NCI-H345 (cell line): Measurements from ENCODE around the gene PLPPR3.

Experiments used
- DNase-seq: peaks from one replicate; lab custom pipeline; 2025; lab: John Stamatoyannopoulos, UW

PLPPR3 gene

DNA sequence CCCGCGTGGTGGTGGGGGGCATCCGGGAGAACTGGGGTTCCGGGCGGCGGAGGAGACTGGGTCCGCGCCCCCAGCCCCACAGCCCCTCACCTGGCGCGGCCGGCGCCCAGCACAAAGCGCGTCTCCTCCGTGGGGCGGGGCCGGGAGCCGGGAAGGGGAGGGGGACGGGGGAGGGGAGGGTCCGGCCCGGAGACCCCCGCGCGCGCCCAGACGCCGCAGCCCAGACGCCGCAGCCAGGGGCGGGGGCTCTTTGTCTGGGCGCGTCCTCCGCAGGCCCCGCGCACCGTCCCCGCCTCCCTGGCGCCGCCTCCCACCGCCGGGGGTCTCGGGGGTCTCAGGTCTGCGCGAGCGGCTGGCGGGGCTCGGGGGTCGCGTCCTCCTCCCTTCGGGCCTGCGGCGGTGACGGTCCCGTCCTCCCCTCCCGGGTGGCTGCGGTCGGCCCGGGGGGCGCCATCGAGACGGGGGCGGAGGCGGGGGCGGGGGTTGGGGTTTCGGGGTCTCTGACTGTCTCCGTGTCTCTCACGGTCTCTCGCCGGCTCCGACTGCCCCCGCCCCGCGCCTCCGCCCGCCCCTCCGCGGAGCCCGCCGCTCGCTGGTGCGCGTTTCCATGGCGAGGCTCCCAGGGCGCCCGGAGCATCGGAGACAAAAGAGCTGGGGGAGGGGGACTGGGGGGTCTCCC lies at the start of gene PLPPR3:
TSS of gene PLPPR3 (minus strand) at position 131 of the 679 bp plus-strand sequence. CDS start 396 bp downstream, outside the sequence.
- no peak for DNase-seq

GRCh38 chr19:870963-871401 lies 49.2 kb upstream of the PLPPR3 start:
- DNase-seq = peak; percentile 83

GRCh38 chr19:870314-870713 lies 48.6 kb upstream of the PLPPR3 start:
- no peak for DNase-seq

DNA sequence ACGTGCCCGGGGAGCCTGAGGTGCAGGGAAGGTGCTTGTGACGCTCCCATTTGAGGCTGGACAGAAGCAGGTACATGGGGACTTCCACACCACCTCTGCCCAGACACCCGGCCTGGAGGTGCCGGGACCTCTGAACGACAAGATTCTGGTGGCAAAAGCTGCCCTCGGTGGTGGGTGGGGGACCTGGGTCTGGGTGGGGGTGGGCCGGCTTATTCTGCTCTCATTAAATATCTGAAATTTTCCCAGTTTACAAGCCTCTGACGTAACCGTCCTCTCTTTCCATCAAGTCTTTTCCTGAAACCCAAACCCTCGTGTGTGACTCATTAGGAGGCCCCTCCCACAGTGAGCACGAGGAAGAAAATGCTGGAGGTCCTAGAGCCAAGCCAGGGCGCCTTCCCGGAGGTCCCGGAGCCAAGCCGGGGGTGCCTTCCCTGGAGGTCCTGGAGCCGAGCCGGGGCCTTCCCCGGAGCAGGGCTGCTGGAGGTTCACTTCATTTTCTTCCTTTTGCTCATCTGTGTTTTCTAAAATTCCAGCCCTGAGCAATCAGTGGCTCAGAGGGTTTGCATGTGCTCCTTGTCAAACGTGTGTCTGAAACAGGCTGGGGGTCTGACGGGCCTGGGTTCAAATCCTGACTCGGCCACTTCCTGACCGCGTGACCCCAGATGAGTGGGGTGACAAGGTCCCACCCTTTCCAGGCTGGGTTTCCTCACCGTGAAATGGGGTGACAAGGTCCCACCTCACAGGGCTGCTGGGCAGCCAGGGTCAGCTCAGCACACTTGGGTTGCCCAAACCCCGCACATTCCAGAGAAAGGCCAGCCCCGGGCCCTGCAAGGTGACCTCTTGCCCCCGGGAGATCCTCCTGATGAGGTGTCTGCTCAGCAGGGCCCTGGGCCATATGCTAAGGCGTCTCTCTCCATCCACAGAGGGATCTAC lies 47.8 kb upstream of the PLPPR3 start:
- no peak for DNase-seq

GRCh38 chr19:868458-869244 lies 46.9 kb upstream of the PLPPR3 start:
- DNase-seq = no peak

GRCh38 chr19:867855-868457 lies 46.2 kb upstream of the PLPPR3 start:
- no peak for DNase-seq

DNA sequence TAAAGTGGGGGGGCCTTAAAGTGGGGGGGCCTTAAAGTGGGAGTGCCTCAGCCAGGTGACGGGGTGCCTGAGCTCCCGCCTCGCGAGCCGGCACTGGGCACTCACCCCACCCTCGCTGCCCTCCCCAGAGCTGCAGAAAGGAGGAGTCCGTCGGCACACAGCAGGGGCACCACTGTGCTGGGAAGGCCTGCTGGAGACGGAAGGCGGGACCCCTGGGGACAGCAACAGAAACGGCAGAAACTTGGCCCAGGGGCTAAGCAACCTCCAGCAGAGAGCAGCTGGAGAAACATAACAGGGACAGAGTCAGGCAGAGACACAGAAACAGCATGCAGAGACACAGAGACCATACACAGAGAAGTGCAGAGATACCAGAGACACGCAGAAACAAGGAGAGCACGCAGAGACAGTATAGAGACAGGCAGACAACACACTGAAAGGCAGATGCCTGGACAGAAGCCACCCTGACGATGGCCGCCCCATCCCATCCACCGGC lies 45.6 kb upstream of the PLPPR3 start:
- no peak for DNase-seq

DNA sequence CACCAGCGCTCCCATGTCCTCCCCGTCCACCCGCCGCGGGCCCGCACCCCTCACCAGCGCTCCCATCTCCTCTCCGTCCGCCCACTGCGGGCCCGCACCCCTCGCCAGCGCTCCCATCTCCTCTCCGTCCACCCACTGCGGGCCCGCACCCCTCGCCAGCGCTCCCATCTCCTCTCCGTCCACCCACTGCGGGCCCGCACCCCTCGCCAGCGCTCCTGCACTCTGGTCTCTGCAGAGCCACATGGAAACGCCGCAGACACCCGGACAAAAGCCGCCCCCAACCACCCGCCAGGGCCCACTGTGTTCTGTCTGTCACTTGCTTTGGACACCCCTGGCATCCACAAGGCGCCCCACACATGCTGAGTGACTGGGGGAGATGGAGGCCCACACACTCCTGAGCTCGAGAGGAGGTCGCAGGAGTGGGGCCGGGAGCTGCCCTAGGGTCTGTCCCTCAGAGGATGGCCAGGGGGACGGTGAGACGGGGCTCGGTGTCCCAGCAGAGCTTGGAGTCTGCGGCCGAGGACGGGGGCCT lies 45.1 kb upstream of the PLPPR3 start:
- DNase-seq = no peak

DNA sequence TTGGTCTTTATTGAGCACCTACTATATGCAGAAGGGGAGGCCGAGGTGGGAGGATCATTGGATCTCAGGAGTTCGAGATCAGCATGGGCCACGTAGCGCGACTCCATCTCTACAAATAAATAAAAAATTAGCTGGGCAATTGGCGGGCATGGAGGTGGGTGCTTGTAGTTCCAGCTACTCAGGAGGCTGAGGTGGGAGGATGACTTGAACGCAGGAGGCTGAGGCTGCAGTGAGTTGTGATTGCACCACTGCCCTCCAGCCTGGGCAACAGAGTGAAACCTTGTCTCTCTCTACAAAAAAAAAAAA lies 41.5 kb upstream of the PLPPR3 start:
- no peak for DNase-seq

DNA sequence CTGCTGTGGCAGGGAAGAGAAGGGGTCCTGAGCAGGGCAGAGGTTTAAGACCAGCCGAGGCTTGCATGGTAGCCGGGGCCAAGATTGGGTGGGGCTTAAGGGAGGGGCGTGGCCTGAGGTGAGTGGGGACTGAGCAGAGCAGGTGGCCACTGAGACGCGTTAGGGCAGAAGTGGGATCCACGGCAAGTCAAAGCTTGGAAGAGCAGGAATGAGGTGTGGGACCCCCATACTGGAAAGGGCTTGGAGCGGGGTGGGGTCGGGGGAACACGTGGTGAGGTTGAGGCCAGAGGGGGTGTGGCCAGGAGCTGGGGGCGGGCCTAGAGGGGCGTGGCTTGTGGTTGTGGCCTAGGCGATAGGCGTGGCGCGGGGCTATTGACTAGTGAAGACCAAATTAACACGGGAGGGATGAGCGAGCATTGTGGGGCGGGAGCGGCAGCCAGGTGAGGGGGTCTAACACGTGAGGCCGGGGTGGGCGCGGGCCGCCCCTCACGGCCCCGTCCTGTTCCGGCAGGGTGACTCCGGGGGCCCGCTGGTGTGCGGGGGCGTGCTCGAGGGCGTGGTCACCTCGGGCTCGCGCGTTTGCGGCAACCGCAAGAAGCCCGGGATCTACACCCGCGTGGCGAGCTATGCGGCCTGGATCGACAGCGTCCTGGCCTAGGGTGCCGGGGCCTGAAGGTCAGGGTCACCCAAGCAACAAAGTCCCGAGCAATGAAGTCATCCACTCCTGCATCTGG lies 41.0 kb upstream of the PLPPR3 start:
- DNase-seq = peak; percentile 17

GRCh38 chr19:861756-862580 lies 40.2 kb upstream of the PLPPR3 start:
- peak; percentile 52 for DNase-seq

GRCh38 chr19:861141-861755 lies 39.5 kb upstream of the PLPPR3 start:
- no peak for DNase-seq

GRCh38 chr19:858868-859843 lies 37.4 kb upstream of the PLPPR3 start, which contains the start of gene CFD:
Gene CFD, plus strand, starts transcription at chr19:859664. Its CDS starts 26 bp downstream, at chr19:859690.
- no peak for DNase-seq

DNA sequence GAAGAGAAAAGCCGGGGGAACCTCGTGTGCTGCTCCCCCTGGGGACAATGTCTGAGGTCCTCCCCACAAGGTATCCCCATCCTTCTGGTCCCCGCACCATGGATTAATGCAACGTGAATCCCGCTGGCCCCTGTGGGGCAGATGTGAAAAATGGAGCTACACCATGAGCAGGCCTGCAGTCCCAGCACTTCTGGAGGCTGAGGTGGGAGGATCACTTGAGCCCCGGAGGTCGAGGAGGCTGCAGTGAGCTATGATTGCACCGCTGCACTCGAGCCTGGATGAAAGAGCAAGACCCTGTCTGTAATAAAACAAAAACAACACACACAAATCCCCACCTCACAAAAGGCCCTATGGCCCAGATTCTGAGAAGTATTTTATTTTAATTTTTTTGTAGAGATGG lies 36.5 kb upstream of the PLPPR3 start:
- DNase-seq = no peak

GRCh38 chr19:855566-856120 lies 33.9 kb upstream of the PLPPR3 start:
- no peak for DNase-seq

DNA sequence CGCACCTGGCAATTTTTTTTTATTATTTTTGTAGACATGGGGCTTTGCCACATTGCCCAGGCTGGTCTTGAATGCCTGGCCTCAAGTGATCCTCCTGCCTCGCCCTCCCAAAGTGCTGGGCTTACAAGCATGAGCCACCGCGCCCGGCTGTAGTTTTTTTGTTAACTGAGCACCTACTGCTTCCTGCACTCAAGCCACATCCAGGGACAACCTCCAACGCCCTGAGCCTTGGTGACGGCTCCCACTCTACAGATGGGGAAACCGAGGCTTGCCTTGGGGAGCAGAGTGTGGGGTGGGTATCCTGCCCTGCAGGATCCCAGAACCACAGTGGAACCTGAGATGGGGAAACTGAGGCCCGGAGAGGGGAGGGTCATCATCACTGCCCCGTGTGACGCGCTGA lies 33.4 kb upstream of the PLPPR3 start:
- DNase-seq = no peak

GRCh38 chr19:854549-854948 lies 32.8 kb upstream of the PLPPR3 start:
- no peak for DNase-seq
